ENCODE results near the gene SUSD6.

SUSD6 gene

GRCh38 chr14:69654116-69654515 lies 42.7 kb downstream of the SUSD6 start:
- no peaks in the 10 kb centered on the region for H3K9me3 ChIP-seq (replicated peaks; ENCODE audit: low read length)
- no peaks in the 10 kb centered on the region for H3K27me3 ChIP-seq (ENCODE audit: control insufficient read depth, insufficient read depth, low read length)
- H3K4me1 ChIP-seq (ENCODE audit: control insufficient read depth, insufficient read depth, low read length) = peaks cover 30% of the 10 kb centered on the region

GRCh38 chr14:69657950-69658355 lies 46.6 kb downstream of the SUSD6 start:
- Histone ChIP-seq H3K27me3 (ENCODE audit: control insufficient read depth, insufficient read depth, low read length) (no peaks in the 10 kb centered on the region), H3K4me1 (ENCODE audit: control insufficient read depth, insufficient read depth, low read length) (peaks cover 17% of the 10 kb centered on the region), H3K4me3 (ENCODE audit: low read length) (no peak overlapping the region), H3K9me3 (replicated peaks; ENCODE audit: low read length) (no peaks in the 10 kb centered on the region), H3K4me2 (ENCODE audit: low read length) (no peak overlapping the region), H3K9ac (ENCODE audit: low read depth, low read length) (no peak overlapping the region), H3K36me3 (ENCODE audit: insufficient read depth, low read length) (peaks cover 6% of the 10 kb centered on the region)

More at GRCh38 chr14:69654116-69654515, 42.7 kb downstream of the SUSD6 start:
- no peak overlapping the region for H3K4me2 ChIP-seq (ENCODE audit: low read length)
- H3K4me3 ChIP-seq (ENCODE audit: low read length) = no peak overlapping the region
- H3K36me3 ChIP-seq (ENCODE audit: insufficient read depth, low read length) = peaks cover 4% of the 10 kb centered on the region
- no peak overlapping the region for H3K9ac ChIP-seq (ENCODE audit: low read depth, low read length)

- peaks cover 6% of the 10 kb centered on the region for H3K36me3 ChIP-seq (ENCODE audit: insufficient read depth, low read length)
- peaks cover 13% of the 10 kb centered on the region for H3K4me1 ChIP-seq (ENCODE audit: control insufficient read depth, insufficient read depth, low read length)
- no peak overlapping the region for H3K4me2 ChIP-seq (ENCODE audit: low read length)
- no peaks in the 10 kb centered on the region for H3K27me3 ChIP-seq (ENCODE audit: control insufficient read depth, insufficient read depth, low read length)
- H3K9ac ChIP-seq (ENCODE audit: low read depth, low read length) = no peak overlapping the region
- H3K9me3 ChIP-seq (replicated peaks; ENCODE audit: low read length) = no peaks in the 10 kb centered on the region
- H3K4me3 ChIP-seq (ENCODE audit: low read length) = no peak overlapping the region
Observed at GRCh38 chr14:69658664-69659261, 47.4 kb downstream of the SUSD6 start.

GRCh38 chr14:69660344-69661193 lies 49.2 kb downstream of the SUSD6 start:
- Histone ChIP-seq H3K27me3 (ENCODE audit: control insufficient read depth, insufficient read depth, low read length) (no peaks in the 10 kb centered on the region), H3K4me2 (ENCODE audit: low read length) (no peak overlapping the region), H3K9ac (ENCODE audit: low read depth, low read length) (no peak overlapping the region), H3K4me1 (ENCODE audit: control insufficient read depth, insufficient read depth, low read length) (peaks cover 13% of the 10 kb centered on the region), H3K36me3 (ENCODE audit: insufficient read depth, low read length) (peaks cover 6% of the 10 kb centered on the region), H3K4me3 (ENCODE audit: low read length) (no peak overlapping the region), H3K9me3 (replicated peaks; ENCODE audit: low read length) (no peaks in the 10 kb centered on the region)

- H3K4me1 ChIP-seq (ENCODE audit: control insufficient read depth, insufficient read depth, low read length) = peaks cover 14% of the 10 kb centered on the region
Observed at GRCh38 chr14:69661194-69661537, 49.8 kb downstream of the SUSD6 start.

GRCh38 chr14:69662636-69663299 lies 51.4 kb downstream of the SUSD6 start:
- H3K9ac ChIP-seq (ENCODE audit: low read depth, low read length) = no peak overlapping the region
- H3K4me3 ChIP-seq (ENCODE audit: low read length) = no peak overlapping the region
- peaks cover 6% of the 10 kb centered on the region for H3K36me3 ChIP-seq (ENCODE audit: insufficient read depth, low read length)
- H3K9me3 ChIP-seq (replicated peaks; ENCODE audit: low read length) = no peaks in the 10 kb centered on the region
- H3K27me3 ChIP-seq (ENCODE audit: control insufficient read depth, insufficient read depth, low read length) = no peaks in the 10 kb centered on the region
- no peak overlapping the region for H3K4me2 ChIP-seq (ENCODE audit: low read length)
- H3K4me1 ChIP-seq (ENCODE audit: control insufficient read depth, insufficient read depth, low read length) = peaks cover 25% of the 10 kb centered on the region

More at GRCh38 chr14:69661194-69661537, 49.8 kb downstream of the SUSD6 start:
- Histone ChIP-seq H3K4me3 (ENCODE audit: low read length) (no peak overlapping the region), H3K27me3 (ENCODE audit: control insufficient read depth, insufficient read depth, low read length) (no peaks in the 10 kb centered on the region), H3K36me3 (ENCODE audit: insufficient read depth, low read length) (peaks cover 6% of the 10 kb centered on the region), H3K9ac (ENCODE audit: low read depth, low read length) (no peak overlapping the region), H3K9me3 (replicated peaks; ENCODE audit: low read length) (no peaks in the 10 kb centered on the region), H3K4me2 (ENCODE audit: low read length) (no peak overlapping the region)

- Histone ChIP-seq H3K4me2 (ENCODE audit: low read length) (no peak overlapping the region), H3K9ac (ENCODE audit: low read depth, low read length) (no peak overlapping the region), H3K4me3 (ENCODE audit: low read length) (no peak overlapping the region), H3K9me3 (replicated peaks; ENCODE audit: low read length) (no peaks in the 10 kb centered on the region), H3K36me3 (ENCODE audit: insufficient read depth, low read length) (peaks cover 6% of the 10 kb centered on the region), H3K4me1 (ENCODE audit: control insufficient read depth, insufficient read depth, low read length) (peaks cover 22% of the 10 kb centered on the region), H3K27me3 (ENCODE audit: control insufficient read depth, insufficient read depth, low read length) (no peaks in the 10 kb centered on the region)
Observed at GRCh38 chr14:69663300-69663643, 51.9 kb downstream of the SUSD6 start.

- H3K27me3 ChIP-seq (ENCODE audit: control insufficient read depth, insufficient read depth, low read length) = no peaks in the 10 kb centered on the region
- no peak overlapping the region for H3K4me3 ChIP-seq (ENCODE audit: low read length)
- peaks cover 14% of the 10 kb centered on the region for H3K4me1 ChIP-seq (ENCODE audit: control insufficient read depth, insufficient read depth, low read length)
- no peaks in the 10 kb centered on the region for H3K9me3 ChIP-seq (replicated peaks; ENCODE audit: low read length)
- H3K4me2 ChIP-seq (ENCODE audit: low read length) = no peak overlapping the region
- peaks cover under 1% of the 10 kb centered on the region for H3K36me3 ChIP-seq (ENCODE audit: insufficient read depth, low read length)
- no peak overlapping the region for H3K9ac ChIP-seq (ENCODE audit: low read depth, low read length)
Observed at GRCh38 chr14:69664265-69664664, 52.9 kb downstream of the SUSD6 start.

GRCh38 chr14:69664865-69665526 lies 53.6 kb downstream of the SUSD6 start:
- Histone ChIP-seq H3K27me3 (ENCODE audit: control insufficient read depth, insufficient read depth, low read length) (no peaks in the 10 kb centered on the region), H3K9me3 (replicated peaks; ENCODE audit: low read length) (no peaks in the 10 kb centered on the region), H3K4me2 (ENCODE audit: low read length) (no peak overlapping the region), H3K4me3 (ENCODE audit: low read length) (no peak overlapping the region), H3K9ac (ENCODE audit: low read depth, low read length) (no peak overlapping the region), H3K4me1 (ENCODE audit: control insufficient read depth, insufficient read depth, low read length) (peaks cover 14% of the 10 kb centered on the region), H3K36me3 (ENCODE audit: insufficient read depth, low read length) (no peaks in the 10 kb centered on the region)

- Histone ChIP-seq H3K27me3 (ENCODE audit: control insufficient read depth, insufficient read depth, low read length) (no peaks in the 10 kb centered on the region), H3K4me2 (ENCODE audit: low read length) (no peak overlapping the region), H3K9me3 (replicated peaks; ENCODE audit: low read length) (no peaks in the 10 kb centered on the region), H3K9ac (ENCODE audit: low read depth, low read length) (no peak overlapping the region), H3K36me3 (ENCODE audit: insufficient read depth, low read length) (no peaks in the 10 kb centered on the region), H3K4me3 (ENCODE audit: low read length) (no peak overlapping the region), H3K4me1 (ENCODE audit: control insufficient read depth, insufficient read depth, low read length) (peaks cover 14% of the 10 kb centered on the region)
Observed at GRCh38 chr14:69665631-69666030, 54.2 kb downstream of the SUSD6 start.

GRCh38 chr14:69666112-69666511 lies 54.7 kb downstream of the SUSD6 start:
- Histone ChIP-seq H3K27me3 (ENCODE audit: control insufficient read depth, insufficient read depth, low read length) (no peaks in the 10 kb centered on the region), H3K4me2 (ENCODE audit: low read length) (no peak overlapping the region), H3K4me1 (ENCODE audit: control insufficient read depth, insufficient read depth, low read length) (peaks cover 14% of the 10 kb centered on the region), H3K36me3 (ENCODE audit: insufficient read depth, low read length) (no peaks in the 10 kb centered on the region), H3K9ac (ENCODE audit: low read depth, low read length) (no peak overlapping the region), H3K9me3 (replicated peaks; ENCODE audit: low read length) (no peaks in the 10 kb centered on the region), H3K4me3 (ENCODE audit: low read length) (no peak overlapping the region)

Data from skeletal muscle satellite cell (primary cell).